ENCODE measurements around the gene ABTB2.

DNA sequence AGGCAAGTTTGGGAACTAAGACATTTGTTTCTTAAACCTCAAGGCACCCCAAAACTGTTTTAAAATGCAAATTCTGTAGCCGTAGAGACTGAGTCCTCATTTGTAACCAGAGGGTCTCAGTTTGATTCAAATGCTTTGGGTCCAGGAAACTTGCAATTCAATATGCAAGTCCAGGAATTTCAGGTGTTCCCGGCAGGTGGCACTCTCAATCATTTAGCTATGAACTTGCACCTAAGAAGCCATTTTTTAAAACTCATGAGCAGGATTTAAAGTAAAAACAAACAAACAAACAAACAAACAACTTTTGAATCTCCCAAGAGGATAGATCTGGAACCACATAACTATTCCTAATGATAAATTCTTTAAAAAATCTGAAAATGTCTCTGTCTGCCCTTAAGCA lies 8.7 kb upstream of the ABTB2 start:
- TF ChIP-seq TAF1 (IDR thresholded peaks at IDR 0.05; ENCODE audit: low read depth) (no peak), EZH2 (IDR thresholded peaks at IDR 0.05; ENCODE audit: borderline replicate concordance, insufficient read depth, low read length, poor library complexity, severe bottlenecking) (no peak), RAD21 (conservative IDR thresholded peaks at IDR 0.05) (no peak), POLR2AphosphoS5 (IDR thresholded peaks at IDR 0.05) (no peak), EP300 (conservative IDR thresholded peaks at IDR 0.05; ENCODE audit: poor library complexity, severe bottlenecking) (no peak)
- TF ChIP-seq, protein P1, sequence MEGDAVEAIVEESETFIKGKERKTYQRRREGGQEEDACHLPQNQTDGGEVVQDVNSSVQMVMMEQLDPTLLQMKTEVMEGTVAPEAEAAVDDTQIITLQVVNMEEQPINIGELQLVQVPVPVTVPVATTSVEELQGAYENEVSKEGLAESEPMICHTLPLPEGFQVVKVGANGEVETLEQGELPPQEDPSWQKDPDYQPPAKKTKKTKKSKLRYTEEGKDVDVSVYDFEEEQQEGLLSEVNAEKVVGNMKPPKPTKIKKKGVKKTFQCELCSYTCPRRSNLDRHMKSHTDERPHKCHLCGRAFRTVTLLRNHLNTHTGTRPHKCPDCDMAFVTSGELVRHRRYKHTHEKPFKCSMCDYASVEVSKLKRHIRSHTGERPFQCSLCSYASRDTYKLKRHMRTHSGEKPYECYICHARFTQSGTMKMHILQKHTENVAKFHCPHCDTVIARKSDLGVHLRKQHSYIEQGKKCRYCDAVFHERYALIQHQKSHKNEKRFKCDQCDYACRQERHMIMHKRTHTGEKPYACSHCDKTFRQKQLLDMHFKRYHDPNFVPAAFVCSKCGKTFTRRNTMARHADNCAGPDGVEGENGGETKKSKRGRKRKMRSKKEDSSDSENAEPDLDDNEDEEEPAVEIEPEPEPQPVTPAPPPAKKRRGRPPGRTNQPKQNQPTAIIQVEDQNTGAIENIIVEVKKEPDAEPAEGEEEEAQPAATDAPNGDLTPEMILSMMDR (IDR thresholded peaks at IDR 0.05; ENCODE audit: poor library complexity, severe bottlenecking): no peak
- TF ChIP-seq, protein P2, sequence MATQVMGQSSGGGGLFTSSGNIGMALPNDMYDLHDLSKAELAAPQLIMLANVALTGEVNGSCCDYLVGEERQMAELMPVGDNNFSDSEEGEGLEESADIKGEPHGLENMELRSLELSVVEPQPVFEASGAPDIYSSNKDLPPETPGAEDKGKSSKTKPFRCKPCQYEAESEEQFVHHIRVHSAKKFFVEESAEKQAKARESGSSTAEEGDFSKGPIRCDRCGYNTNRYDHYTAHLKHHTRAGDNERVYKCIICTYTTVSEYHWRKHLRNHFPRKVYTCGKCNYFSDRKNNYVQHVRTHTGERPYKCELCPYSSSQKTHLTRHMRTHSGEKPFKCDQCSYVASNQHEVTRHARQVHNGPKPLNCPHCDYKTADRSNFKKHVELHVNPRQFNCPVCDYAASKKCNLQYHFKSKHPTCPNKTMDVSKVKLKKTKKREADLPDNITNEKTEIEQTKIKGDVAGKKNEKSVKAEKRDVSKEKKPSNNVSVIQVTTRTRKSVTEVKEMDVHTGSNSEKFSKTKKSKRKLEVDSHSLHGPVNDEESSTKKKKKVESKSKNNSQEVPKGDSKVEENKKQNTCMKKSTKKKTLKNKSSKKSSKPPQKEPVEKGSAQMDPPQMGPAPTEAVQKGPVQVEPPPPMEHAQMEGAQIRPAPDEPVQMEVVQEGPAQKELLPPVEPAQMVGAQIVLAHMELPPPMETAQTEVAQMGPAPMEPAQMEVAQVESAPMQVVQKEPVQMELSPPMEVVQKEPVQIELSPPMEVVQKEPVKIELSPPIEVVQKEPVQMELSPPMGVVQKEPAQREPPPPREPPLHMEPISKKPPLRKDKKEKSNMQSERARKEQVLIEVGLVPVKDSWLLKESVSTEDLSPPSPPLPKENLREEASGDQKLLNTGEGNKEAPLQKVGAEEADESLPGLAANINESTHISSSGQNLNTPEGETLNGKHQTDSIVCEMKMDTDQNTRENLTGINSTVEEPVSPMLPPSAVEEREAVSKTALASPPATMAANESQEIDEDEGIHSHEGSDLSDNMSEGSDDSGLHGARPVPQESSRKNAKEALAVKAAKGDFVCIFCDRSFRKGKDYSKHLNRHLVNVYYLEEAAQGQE (IDR thresholded peaks at IDR 0.05; ENCODE audit: borderline replicate concordance): no peak

Data from neural cell (in vitro differentiated cells).